GM12801 (cell line): Measurements from ENCODE around the gene PIP5K1B.

Source experiments
- TF ChIP-seq, protein P1 (sequence below): IDR thresholded peaks from one replicate; pipeline ENCODE4 v1.5.1; 2011; ENCODE audit warnings: control low read depth; ENCODE audit not compliant: insufficient read length; ENCODE audit errors: extremely low read depth

PIP5K1B gene

DNA sequence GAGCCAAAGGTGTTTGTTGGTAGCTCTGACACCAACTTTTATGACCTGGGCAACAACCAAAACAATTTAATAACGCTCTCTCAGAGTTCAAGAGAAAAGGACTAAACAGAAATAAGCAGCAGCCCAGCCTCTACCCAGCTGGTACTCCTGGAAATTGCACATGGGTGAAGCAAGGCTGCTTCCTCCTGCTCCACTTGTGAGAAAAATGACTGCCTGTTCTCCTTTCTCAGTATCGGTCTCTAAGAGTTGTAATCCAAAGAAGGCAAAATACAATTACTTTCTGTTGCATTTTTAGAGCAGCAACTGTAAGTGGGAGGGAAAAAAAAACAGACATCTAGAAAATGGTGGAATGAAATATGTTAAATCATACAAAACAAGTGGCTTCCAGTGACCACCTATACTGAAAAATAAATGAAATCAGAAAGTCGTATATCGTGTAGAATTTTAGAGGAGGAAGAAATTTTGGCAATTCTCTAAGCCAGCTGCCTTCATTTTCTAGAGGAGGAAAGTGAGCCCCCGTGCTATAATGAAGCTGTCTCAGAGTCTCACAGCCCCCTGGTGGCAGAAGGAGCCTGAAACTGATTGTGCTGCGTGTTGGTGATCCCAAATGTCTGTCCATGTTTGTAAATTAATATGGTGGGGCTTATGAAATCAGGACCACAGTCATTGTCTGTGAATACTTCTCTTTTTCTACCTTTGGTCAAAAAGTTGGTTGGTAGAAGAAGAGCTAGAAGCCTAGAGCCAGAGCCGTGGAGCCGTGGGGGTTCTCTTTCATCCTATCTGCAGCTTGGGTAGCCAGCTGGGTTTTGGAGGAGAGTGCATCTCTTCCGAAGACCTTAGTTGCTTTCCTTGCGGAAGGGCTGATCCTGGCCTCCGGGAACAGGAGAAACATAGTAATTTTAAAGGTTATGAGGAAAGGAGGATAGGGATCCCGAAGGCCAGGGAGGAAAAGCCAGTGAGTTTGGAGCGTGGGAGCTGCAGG, 139.9 kb downstream of the PIP5K1B start:
- TF ChIP-seq, protein P1, sequence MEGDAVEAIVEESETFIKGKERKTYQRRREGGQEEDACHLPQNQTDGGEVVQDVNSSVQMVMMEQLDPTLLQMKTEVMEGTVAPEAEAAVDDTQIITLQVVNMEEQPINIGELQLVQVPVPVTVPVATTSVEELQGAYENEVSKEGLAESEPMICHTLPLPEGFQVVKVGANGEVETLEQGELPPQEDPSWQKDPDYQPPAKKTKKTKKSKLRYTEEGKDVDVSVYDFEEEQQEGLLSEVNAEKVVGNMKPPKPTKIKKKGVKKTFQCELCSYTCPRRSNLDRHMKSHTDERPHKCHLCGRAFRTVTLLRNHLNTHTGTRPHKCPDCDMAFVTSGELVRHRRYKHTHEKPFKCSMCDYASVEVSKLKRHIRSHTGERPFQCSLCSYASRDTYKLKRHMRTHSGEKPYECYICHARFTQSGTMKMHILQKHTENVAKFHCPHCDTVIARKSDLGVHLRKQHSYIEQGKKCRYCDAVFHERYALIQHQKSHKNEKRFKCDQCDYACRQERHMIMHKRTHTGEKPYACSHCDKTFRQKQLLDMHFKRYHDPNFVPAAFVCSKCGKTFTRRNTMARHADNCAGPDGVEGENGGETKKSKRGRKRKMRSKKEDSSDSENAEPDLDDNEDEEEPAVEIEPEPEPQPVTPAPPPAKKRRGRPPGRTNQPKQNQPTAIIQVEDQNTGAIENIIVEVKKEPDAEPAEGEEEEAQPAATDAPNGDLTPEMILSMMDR: no peak

DNA sequence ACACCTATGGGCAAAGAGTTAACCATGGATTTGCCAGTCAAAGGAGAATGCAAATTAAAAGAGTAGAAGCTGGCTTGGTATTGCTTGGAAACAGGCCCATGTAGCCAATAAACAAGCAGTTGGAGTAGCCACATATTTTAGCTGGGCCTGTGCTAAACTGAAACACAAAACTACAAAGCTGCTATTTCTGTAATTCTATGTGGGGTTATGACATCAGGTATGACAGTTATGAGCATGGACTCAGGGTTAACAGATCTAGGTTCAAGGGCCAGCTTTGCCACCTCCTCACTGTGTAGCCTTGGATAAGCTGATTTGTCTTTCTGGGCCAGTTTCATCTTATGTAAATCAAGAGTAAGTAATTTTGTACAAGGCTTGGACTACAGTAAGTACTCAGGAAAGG, 142.7 kb downstream of the PIP5K1B start:
- TF ChIP-seq, protein P1: no peak

DNA sequence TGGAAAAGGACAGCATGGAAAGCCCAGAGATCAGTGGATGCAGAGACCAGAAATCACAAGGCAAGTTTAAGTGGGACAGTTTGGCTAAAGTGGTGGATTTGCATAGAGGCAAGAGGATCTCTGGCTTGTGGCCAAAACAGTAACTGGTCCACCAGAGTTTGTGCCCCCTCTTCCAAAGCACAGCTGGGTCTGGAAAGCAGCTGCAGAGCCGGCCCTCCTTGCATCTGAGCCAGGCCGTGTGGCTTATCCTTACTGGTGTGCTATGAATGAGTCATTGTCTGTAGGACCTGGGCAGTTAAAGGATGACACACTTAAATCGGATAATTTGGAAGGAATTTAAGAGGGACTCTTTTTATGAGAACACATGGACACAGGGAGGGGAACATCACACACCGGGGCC, 146.6 kb downstream of the PIP5K1B start:
- TF ChIP-seq, protein P1: no peak

DNA sequence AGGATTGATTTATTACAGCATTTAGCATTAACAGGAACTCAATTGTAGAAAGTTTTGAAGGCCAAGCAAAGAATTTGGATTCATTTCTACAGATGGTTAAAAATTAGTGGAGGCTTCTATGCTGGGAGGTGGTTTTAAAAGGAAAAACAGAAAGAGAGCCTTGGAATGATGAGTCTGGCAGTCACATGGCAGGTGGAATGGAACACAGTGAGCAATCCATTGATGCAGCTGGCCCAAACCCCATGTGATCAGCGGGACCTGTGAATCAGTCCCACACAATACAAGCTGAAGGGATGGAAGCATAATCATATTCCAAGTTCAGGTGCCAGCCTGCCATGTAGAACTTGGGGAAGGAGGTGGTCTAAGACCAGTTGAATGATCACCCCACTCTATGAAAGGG, 147.9 kb downstream of the PIP5K1B start:
- TF ChIP-seq, protein P1: no peak

DNA sequence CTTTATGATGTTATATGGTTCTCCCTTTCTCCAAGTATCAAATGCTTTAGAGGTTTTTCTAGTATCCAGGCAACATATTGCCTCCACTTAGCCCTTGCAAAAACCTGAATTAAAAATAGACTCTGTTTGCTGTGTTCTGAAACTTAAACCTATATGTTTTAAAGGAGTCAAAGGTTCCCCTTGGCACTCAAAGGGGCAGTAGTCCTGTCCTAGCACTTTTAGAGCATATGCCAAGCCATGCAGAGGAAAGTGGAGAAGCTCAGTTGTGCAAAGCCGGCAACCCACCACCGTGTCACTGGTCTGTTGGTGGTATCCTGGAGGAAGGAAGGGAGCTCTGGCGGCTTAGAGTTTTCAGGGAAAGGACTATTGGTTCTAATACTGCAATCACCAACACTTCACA, 154.3 kb downstream of the PIP5K1B start:
- TF ChIP-seq, protein P1: no peak

DNA sequence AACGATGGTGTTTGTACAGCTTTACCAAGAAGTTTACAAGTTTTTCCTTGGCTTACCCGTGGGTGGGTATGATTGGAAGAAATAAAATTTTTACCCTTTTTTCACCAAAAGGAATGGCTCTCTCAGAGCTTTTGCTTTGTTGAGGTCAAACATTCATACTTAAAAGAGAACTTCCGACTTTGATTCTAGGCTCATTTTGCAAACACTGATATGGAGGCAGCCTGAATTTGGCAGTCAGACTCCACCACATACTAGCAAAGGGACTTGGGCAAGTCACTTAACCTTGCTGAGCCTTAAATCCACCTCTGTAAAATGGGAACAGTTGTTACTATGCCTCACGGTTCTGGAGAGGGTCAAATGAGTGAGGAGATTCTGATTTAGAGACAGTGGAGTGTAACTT, 155.4 kb downstream of the PIP5K1B start:
- TF ChIP-seq, protein P1: no peak

DNA sequence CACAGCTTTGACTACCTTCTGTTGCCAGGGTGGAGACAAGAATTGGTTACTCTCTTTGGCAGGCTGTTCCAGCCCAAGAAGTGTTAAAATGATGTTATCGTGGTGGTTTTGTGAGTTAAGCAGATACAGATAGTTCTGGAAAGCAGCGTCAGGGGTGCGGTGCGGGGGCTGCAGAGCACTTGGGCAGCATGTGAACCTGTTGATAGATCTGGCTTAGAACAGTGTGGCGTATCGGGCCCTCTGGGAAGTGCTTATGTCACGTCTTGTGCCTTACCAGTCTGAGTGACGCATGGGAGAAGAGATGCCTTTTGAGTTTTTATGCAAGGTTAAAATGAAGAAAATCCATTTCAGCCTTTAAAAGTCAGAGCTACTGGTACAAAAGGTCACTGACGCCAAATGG, 156.4 kb downstream of the PIP5K1B start:
- TF ChIP-seq, protein P1: no peak
